Smooth muscle cell of the brain vasculature (primary cell): ENCODE results near the gene SND1.

Experiments used
- DNase-seq: peaks from one replicate; pipeline ENCODE4 v3.0.0-alpha.2; 2012; ENCODE audit warnings: low read depth, low spot score

Gene SND1

GRCh38 chr7:127799535-127800305 lies 147.7 kb downstream of the SND1 start:
- no peak for DNase-seq

- no peak for DNase-seq
These were observed 150.9 kb downstream of the SND1 start for GRCh38 chr7:127802845-127803244.

DNA sequence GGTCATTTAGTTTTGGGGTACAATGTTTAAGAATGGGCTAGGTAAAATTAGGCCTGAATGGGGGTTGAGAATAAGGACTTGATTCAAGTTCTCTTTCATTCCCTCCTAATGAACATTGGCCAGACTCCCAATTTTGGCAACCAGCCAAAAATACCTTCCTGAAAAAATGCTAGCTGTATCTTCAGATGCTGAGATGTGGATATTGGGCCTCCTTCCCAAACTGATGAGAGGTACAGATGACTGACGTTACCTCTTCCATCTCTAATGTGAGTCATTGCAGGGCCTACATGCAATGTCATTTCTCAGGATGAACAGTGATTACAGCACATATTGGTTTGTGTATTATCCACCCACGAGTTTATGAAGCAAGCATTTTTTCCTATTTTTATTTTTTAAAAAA lies 151.6 kb downstream of the SND1 start:
- DNase-seq: no peak

GRCh38 chr7:127807340-127807739 lies 155.3 kb downstream of the SND1 start:
- no peak for DNase-seq

DNA sequence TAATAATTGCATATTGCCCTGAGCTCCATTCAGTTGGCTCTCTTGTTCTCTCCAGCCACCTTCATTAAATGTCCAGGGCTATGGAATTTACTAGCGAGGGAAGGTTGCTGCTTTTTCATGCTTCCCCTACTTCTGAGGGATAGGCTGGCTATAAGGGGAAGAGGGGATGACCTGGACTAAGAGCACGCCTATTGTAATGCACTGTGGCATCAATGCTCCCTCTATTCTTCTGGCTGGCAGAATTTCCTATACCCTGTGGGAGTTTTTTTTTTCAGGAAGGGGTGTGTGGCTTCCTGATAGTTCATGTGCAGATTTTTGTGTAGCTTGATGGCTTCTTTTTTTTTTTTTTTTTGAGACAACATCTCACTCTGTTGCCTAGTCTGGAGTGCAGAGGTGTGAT lies 155.8 kb downstream of the SND1 start:
- DNase-seq: no peak

DNA sequence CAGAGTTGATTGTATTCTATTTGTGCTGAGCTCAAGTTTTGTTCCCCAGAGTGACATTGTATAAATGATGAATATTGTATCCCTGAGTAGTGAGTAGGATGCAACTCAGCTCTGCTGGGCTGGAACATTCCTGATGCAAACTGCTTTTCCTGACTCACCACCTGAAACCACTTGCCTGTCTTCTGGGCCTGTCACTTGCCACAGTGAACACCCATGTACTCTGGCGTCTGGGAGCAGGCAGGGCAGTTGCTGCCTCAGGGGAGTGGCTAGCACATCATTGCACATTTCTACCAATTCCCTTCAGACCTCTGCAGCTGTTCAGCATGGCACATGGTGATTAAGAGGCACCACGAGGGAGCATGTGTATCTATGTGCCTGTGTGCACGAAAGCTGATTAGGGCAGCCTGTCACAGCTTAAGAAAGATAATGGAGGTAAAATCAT lies 157.3 kb downstream of the SND1 start:
- no peak for DNase-seq

- DNase-seq: no peak
These were observed 158.1 kb downstream of the SND1 start for GRCh38 chr7:127810113-127810512.

DNA sequence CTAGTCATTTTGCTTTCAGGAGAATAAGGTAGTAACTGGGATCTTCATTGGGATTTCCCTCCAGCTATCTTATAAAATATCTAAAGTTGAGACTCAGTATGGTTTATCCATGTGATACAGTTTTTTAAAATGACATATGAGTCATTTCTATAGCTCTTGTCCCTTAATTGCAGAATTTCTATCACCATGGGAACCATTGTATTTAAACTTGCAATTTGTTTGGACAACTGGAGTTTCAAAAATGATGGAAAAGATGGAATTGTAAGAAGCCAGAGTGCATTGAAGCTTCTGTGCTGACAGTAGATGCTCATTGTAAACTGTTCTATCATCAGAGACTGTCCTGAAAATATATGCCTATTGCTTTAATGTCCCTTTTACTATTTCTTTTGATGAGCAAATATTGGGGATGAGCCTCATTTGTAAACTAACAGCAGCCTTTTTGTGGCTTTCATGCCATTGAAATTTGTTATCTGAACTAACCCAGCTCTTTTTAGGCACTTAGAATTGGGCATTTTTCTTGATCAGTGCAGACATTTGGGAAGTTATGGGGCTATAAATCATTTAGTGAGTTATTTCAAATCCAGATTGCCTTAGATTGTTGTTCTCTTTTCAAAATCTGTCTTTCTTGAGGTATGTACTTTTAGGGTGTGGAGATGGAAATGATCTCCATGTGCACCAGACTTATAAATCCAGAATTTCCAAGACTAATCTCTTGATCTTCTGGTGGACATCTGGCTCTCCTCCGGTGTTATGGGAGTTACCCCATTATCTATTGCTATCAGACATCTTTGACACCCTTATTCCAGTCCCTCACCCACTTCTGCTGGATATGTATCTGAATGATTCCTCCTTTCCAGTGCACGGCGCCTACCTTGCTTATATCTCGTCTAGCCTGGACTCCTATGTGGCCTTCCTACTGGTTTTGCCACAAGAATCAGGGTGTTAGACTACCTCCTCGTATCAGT lies 159.0 kb downstream of the SND1 start:
- DNase-seq: no peak

GRCh38 chr7:127812540-127812939 lies 160.5 kb downstream of the SND1 start:
- DNase-seq: no peak

- DNase-seq: no peak
These were observed 162.1 kb downstream of the SND1 start for GRCh38 chr7:127813991-127814541.

GRCh38 chr7:127815631-127816145 lies 163.7 kb downstream of the SND1 start:
- no peak for DNase-seq

GRCh38 chr7:127816354-127817190 lies 164.6 kb downstream of the SND1 start:
- no peak for DNase-seq

GRCh38 chr7:127817466-127817865 lies 165.5 kb downstream of the SND1 start:
- DNase-seq: no peak

DNA sequence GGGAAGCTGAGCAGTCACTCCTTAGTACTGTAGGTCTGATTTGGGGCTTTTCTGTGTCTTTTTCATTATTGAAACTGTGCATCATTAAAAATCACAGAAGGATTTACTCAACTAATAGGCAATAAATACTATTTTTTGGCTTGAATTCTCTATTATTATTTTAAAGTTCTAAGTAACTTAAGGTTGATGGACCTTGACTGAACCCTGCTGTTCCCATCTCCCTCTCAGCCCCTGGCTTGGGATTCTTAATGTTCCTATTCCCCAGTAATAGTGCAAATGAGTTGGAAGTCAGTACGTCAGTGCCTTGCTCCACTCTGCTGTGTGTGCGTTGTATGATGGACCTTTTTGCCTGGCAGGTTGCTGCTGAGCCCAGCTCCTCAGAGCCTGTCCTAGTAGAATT lies 166.3 kb downstream of the SND1 start:
- DNase-seq: no peak

DNA sequence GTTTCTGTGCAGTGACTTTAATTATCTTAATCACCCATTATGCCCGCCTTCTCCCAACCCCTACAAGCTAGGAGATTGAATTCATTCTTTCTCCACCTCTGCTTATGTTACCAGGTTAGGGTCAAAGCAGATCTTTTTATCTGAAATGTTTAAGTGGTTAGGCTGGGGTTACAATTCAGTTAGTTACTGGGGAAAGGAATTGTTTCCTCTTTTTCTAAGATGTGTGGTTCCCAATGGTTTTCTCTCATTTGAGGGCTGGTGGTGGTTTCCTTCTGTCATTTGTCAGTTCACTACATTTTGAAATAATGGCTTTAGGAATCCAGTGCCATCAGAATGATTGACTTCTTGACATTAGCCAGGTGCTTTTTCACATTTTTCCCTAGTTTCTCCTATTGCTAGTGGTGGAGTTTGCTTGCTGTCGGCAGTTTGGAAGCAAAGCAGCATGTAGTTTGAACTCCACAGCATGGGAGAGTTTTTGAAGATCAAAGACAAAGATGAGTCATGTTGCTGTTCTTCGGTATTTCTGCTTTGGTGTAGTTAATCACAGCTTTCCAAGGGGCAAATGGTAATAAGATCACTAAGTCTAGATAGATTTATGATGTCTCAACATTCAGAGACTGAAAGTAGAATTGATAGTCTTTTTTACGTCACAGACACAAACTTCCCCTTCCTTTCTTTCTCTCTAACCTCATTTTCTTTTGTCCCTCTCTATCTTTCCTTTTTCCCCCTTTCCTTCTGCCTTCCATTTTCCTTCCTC lies 168.2 kb downstream of the SND1 start:
- peak; percentile 56 for DNase-seq

GRCh38 chr7:127820732-127821085 lies 168.7 kb downstream of the SND1 start:
- no peak for DNase-seq

GRCh38 chr7:127821146-127821545 lies 169.2 kb downstream of the SND1 start:
- no peak for DNase-seq

- no peak for DNase-seq
These were observed 171.0 kb downstream of the SND1 start for GRCh38 chr7:127822822-127823508.

GRCh38 chr7:127824682-127825081 lies 172.7 kb downstream of the SND1 start:
- no peak for DNase-seq
